GM18870 (cell line): ENCODE data around the gene MSI2.

Experiments used
- ATAC-seq: cut with Tn5 transposase; IDR thresholded peaks from one replicate; pipeline ENCODE4 v1.9.1; 2021; ENCODE audit warnings: moderate library complexity; ENCODE audit not compliant: unreplicated experiment

Gene MSI2

GRCh38 chr17:57387575-57387974 is 131.3 kb downstream of the MSI2 start:
- no peak for ATAC-seq

GRCh38 chr17:57388131-57388725 is 131.9 kb downstream of the MSI2 start:
- no peak for ATAC-seq

- ATAC-seq = no peak
These were observed 133.2 kb downstream of the MSI2 start for GRCh38 chr17:57389473-57389872.

GRCh38 chr17:57391076-57391825 is 134.9 kb downstream of the MSI2 start:
- ATAC-seq = no peak

- ATAC-seq = no peak
These were observed 135.6 kb downstream of the MSI2 start for GRCh38 chr17:57391857-57392471.

GRCh38 chr17:57393368-57393767 is 137.0 kb downstream of the MSI2 start:
- no peak for ATAC-seq

GRCh38 chr17:57394375-57394774 is 138.1 kb downstream of the MSI2 start:
- no peak for ATAC-seq

- no peak for ATAC-seq
These were observed 139.5 kb downstream of the MSI2 start for GRCh38 chr17:57395721-57396321.

GRCh38 chr17:57396511-57396921 is 140.2 kb downstream of the MSI2 start:
- no peak for ATAC-seq

GRCh38 chr17:57397402-57397801 is 141.1 kb downstream of the MSI2 start:
- ATAC-seq = no peak

- ATAC-seq = no peak
These were observed 143.4 kb downstream of the MSI2 start for GRCh38 chr17:57399690-57400089.

- no peak for ATAC-seq
These were observed 144.3 kb downstream of the MSI2 start for GRCh38 chr17:57400648-57401047.

- no peak for ATAC-seq
These were observed 145.5 kb downstream of the MSI2 start for GRCh38 chr17:57401556-57402488.

- no peak for ATAC-seq
These were observed 146.4 kb downstream of the MSI2 start for GRCh38 chr17:57402681-57403180.

- no peak for ATAC-seq
These were observed 146.9 kb downstream of the MSI2 start for GRCh38 chr17:57403236-57403635.

- no peak for ATAC-seq
These were observed 147.8 kb downstream of the MSI2 start for GRCh38 chr17:57404073-57404472.

GRCh38 chr17:57404795-57405490 is 148.6 kb downstream of the MSI2 start:
- no peak for ATAC-seq

- no peak for ATAC-seq
These were observed 149.3 kb downstream of the MSI2 start for GRCh38 chr17:57405491-57406072.

GRCh38 chr17:57406131-57406980 is 150.0 kb downstream of the MSI2 start:
- no peak for ATAC-seq
